LNCaP clone FGC (cell line): ENCODE measurements around the gene AGBL4.

Experiments used
- DNase-seq: peaks from one replicate; pipeline ENCODE4 v3.0.0-alpha.2; 2011; ENCODE audit warnings: low read depth
- H3K4me3 ChIP-seq: 2 replicates; pipeline ENCODE4 v1.5.1; 2011; ENCODE audit warnings: mild to moderate bottlenecking, low read depth, low read length, control low read depth
- TF ChIP-seq, protein P1 (sequence below): IDR thresholded peaks from 2 replicates; pipeline ENCODE4 v1.5.1; 2012; ENCODE audit warnings: mild to moderate bottlenecking; ENCODE audit not compliant: control insufficient read depth, insufficient read depth; ENCODE audit errors: extremely low read depth

The AGBL4 gene

DNA sequence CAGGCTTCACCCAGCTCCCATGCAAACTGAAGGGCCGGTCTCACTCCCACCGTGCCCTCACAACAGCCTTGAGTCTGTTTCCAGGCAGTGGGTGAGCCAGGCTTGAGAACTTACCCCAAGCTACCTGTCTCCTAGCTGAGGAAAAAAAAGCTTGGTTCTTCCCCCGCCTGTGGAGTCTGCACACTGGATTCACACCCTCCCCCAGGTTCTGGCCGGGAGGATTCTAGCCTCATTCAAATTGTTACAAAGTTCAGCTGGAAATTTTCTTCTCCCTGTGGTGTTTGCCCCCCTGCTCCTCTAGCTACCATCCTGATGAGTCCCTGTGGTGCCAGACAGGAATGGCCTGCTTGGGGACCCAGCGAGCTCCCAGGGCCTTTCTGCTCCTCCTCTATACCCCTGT lies 471.7 kb downstream of the AGBL4 start:
- H3K4me3 ChIP-seq = no peak overlapping the region
- no peak for DNase-seq
- TF ChIP-seq, protein P1, sequence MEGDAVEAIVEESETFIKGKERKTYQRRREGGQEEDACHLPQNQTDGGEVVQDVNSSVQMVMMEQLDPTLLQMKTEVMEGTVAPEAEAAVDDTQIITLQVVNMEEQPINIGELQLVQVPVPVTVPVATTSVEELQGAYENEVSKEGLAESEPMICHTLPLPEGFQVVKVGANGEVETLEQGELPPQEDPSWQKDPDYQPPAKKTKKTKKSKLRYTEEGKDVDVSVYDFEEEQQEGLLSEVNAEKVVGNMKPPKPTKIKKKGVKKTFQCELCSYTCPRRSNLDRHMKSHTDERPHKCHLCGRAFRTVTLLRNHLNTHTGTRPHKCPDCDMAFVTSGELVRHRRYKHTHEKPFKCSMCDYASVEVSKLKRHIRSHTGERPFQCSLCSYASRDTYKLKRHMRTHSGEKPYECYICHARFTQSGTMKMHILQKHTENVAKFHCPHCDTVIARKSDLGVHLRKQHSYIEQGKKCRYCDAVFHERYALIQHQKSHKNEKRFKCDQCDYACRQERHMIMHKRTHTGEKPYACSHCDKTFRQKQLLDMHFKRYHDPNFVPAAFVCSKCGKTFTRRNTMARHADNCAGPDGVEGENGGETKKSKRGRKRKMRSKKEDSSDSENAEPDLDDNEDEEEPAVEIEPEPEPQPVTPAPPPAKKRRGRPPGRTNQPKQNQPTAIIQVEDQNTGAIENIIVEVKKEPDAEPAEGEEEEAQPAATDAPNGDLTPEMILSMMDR = no peak

DNA sequence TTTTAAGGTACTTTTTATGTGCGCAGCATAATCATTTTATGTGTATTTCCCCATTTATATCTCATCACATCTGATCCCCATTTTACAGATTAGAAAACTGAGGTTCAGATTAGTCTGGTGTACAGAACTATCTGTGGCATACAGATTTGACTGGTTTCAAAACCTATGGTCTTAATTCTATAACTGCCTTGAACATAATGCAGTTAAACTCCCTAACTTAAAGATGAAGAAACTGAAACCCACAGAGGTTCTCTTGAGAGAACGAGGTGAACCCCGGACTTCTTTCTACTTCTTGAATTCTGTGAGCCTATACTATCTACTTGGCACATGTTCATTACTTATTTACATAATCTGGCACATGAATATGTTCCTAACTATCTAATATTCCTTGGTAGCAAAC lies 479.1 kb downstream of the AGBL4 start:
- TF ChIP-seq, protein P1 = no peak
- no peak overlapping the region for H3K4me3 ChIP-seq
- DNase-seq = no peak

DNA sequence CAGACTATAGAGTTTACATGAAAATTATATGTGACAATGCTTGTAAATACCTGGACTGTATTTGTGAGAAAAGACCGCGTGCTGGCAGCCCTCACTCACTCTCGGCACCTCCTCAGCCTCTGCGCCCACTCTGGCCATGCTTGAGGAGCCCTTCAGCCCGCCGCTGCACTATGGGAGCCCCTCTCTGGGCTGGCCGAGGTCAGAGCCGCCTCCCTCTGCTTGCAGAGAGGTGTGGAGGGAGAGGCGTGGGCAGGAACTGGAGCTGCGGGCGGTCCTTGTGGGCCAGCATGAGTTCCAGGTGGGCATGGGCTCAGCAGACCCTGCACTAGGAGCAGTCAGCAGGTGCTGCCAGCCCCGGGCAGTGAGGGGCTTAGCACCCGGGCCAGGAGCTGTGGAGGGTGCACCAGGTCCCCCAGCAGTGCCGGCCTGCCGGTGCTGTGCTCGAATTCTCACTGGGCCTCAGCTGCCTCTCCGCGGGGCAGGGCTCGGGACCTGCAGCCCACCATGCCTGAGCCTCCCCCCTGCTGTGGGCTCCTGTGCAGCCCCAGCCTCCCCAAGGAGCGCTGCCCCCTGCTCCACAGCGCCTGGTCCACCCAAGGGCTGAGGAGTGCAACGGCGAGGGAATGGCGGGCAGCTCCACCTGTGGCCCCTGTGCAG lies 482.5 kb downstream of the AGBL4 start:
- TF ChIP-seq, protein P1 = no peak
- no peak for DNase-seq
- no peak overlapping the region for H3K4me3 ChIP-seq

DNA sequence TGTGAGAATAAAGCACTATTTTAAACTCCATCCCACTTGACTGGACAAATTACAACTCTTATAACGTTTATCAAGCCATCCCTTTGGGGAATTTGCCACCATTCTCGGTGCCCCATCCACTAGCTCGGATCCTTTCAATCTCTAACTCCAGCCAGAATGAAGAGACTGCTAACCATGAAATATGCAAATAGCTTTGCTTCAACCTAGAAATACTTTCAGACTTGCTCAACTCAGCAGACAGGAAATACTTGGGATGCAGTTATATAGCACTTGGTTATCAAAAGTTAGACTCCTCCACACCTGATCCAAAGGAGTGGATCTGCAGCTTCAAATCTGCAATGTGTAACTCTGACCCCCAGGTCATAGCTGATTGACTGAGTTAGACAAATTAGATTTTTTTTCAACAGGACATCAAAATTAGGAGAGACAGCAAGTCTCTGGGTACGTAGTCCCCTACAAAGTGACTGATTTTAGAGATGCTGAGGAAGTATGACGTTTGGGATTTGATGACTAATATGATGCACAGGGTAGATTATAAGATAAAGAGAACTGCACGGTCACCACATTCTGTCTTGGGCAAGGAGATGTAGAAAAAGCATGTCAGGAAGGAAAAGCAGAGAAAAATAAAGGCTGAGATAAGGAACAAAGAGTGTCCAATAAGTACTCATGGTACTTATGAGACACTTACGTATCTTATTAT lies 496.0 kb downstream of the AGBL4 start:
- TF ChIP-seq, protein P1 = no peak
- no peak overlapping the region for H3K4me3 ChIP-seq
- DNase-seq = no peak

DNA sequence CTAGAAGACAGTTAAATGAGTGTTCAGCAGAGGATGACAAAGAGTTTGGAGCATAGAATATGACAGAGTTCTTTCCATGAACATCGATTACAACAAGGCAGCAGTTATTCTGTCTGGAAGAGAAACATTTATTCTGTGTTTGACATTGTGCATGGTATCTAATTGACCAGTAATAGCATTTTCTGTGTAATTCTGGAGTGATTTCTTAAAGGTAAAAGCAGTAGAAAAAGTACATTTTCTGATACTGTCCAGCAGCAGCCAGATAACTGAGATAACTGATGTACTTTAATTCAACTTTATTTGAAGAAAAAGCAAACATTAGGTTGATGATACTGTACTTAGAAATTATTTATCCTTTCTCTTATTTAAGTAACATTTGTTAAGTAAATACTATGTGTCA lies 497.1 kb downstream of the AGBL4 start:
- TF ChIP-seq, protein P1 = no peak
- no peak for DNase-seq
- no peak overlapping the region for H3K4me3 ChIP-seq

DNA sequence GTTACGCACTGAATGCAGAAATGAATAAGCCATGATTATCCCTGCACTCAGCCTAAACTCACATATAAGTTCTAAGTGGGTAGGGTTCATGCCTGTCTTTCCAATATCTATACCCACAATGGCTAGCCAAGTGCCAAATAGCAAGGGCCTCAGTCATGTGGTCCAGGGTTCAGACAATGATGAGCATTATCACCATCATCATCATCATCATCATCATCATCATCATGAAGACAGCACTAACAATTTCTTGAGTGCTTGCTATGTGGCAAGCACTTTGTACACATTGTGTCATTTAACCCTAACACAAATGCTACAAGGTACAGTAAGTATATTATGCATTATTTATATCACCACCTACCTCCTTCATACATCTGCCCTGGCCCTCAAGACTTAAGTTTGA lies 500.0 kb downstream of the AGBL4 start:
- DNase-seq = no peak
- TF ChIP-seq, protein P1 = no peak
- no peak overlapping the region for H3K4me3 ChIP-seq
